ENCODE results near the gene CCDC183.

- TF ChIP-seq EZH2 (IDR thresholded peaks at IDR 0.05; ENCODE audit: low read depth), result no peak
- no peak for TF ChIP-seq CTCF (conservative IDR thresholded peaks at IDR 0.05)
These were observed 5.3 kb upstream of the CCDC183 start, which contains the start of gene TMEM141 for GRCh38 chr9:136790640-136791515.
